Keratinocyte (primary cell): ENCODE results near the gene UGGT2. TPM values are rescaled to one million over a fixed set of nuclear protein-coding genes. Genes with fewer than 3 reads are reported as not detected.
A peak's percentile ranks its signal among the peaks of the same experiment; 100 is the strongest.

Source experiments
- DNase-seq: peaks from one replicate; pipeline ENCODE4 v3.0.0-alpha.2; 2011; ENCODE audit warnings: low read depth, missing footprints, low spot score
- FAIRE-seq: peaks from 2 replicates; lab custom pipeline; 2011; peaks lifted over from hg19 to GRCh38; lab: Jason Lieb, UNC
- H2AFZ ChIP-seq: 2 replicates; pipeline ENCODE4 v1.6.0; 2012; ENCODE audit warnings: low read length, control low read depth, inconsistent platforms; ENCODE audit not compliant: control insufficient read depth
- H3K27ac ChIP-seq: 2 replicates; pipeline ENCODE4 v1.5.1; 2011; ENCODE audit warnings: low read length; ENCODE audit not compliant: control insufficient read depth, insufficient read depth
- H3K27me3 ChIP-seq: 3 replicates; pipeline ENCODE4 v1.6.0; 2011; ENCODE audit warnings: low read length; ENCODE audit not compliant: control insufficient read depth, insufficient read depth; ENCODE audit errors: extremely low read depth
- H3K36me3 ChIP-seq, 2 experiments: 2 replicates in 1 of 2; 3 replicates in 1 of 2; pipeline ENCODE4 v1.5.1; 2011; ENCODE audit warnings: low read length in 2 of 2, mild to moderate bottlenecking in 1 of 2; ENCODE audit not compliant: control insufficient read depth in 2 of 2, insufficient read depth in 2 of 2; ENCODE audit errors: extremely low read depth in 1 of 2
- H3K4me1 ChIP-seq: 3 replicates; pipeline ENCODE4 v1.5.1; 2011; ENCODE audit warnings: low read length; ENCODE audit not compliant: control insufficient read depth, insufficient read depth; ENCODE audit errors: extremely low read depth
- H3K4me2 ChIP-seq: 3 replicates; pipeline ENCODE4 v1.6.0; 2011; ENCODE audit warnings: low read depth, low read length; ENCODE audit not compliant: control insufficient read depth, insufficient read depth; ENCODE audit errors: extremely low read depth
- H3K4me3 ChIP-seq, 3 experiments: fragments of 200-600 bp in 1 of 3; sonication (generic) in 1 of 3; 2 replicates in 2 of 3; 3 replicates in 1 of 3; pipeline ENCODE4 v1.5.1; 2011 to 2016; ENCODE audit warnings: low read length in 3 of 3, mild to moderate bottlenecking in 3 of 3, control low read depth in 2 of 3, inconsistent platforms in 1 of 3, low read depth in 1 of 3, mixed read lengths in 1 of 3, mixed run types in 1 of 3, moderate library complexity in 1 of 3; ENCODE audit not compliant: control insufficient read depth in 2 of 3, insufficient read depth in 2 of 3; ENCODE audit errors: extremely low read depth in 1 of 3
- H3K79me2 ChIP-seq: 2 replicates; pipeline ENCODE4 v1.6.0; 2012; ENCODE audit warnings: low read length; ENCODE audit not compliant: control insufficient read depth, insufficient read depth
- H3K9ac ChIP-seq: 3 replicates; pipeline ENCODE4 v1.6.0; 2011; ENCODE audit warnings: low read length; ENCODE audit not compliant: control insufficient read depth, insufficient read depth; ENCODE audit errors: extremely low read depth
- H3K9me1 ChIP-seq: 3 replicates; pipeline ENCODE4 v1.6.0; 2011; ENCODE audit warnings: low read length; ENCODE audit not compliant: control insufficient read depth, insufficient read depth; ENCODE audit errors: extremely low read depth
- H3K9me3 ChIP-seq: 2 replicates; pipeline ENCODE4 v1.5.1; 2012; ENCODE audit warnings: low read depth, low read length; ENCODE audit not compliant: control insufficient read depth
- H4K20me1 ChIP-seq: 3 replicates; pipeline ENCODE4 v1.6.0; 2011; ENCODE audit warnings: low read length; ENCODE audit not compliant: control insufficient read depth, insufficient read depth; ENCODE audit errors: extremely low read depth
- EZH2 ChIP-seq: IDR thresholded peaks from one replicate; pipeline ENCODE4 v1.6.1; 2012; ENCODE audit warnings: inconsistent platforms, mild to moderate bottlenecking, low read length, moderate library complexity
- dilution Hi-C: fragments of 300-500 bp; cut with MboI; formaldehyde crosslinking; loops from one replicate; pipeline ENCODE4 v1.7.0; 2020; ENCODE audit warnings: low sequenced_read_pairs; ENCODE audit not compliant: extremely low pct_ligation_motif_present
- polyA plus RNA-seq, 5 experiments: library from polyadenylated mRNA; depleted of rRNA in 3 of 5; stranded (reverse) in 3 of 5; stranded (forward) in 1 of 5; unstranded in 1 of 5; fragments of >200 nt; gene quantifications; 1 replicate in 1 of 5; 2 replicates in 3 of 5; 3 replicates in 1 of 5; pipeline versions ENCODE4 v1.2.1 to v1.2.3, GENCODE V29; 2011 to 2012; ENCODE audit warnings: missing spikeins in 2 of 5, low read depth in 1 of 5, low replicate concordance in 1 of 5
- TF ChIP-seq, protein P1 (sequence below), 3 experiments: IDR thresholded peaks in 1 of 3; conservative IDR thresholded peaks in 1 of 3; optimal IDR thresholded peaks in 1 of 3; 2 replicates in 2 of 3; 3 replicates in 1 of 3; pipeline versions ENCODE3 to v1.5.1; 2011; ENCODE audit warnings: low read length in 3 of 3, mild to moderate bottlenecking in 3 of 3, moderate library complexity in 2 of 3, control low read depth in 1 of 3, inconsistent platforms in 1 of 3; ENCODE audit not compliant: insufficient read depth in 2 of 3; ENCODE audit errors: extremely low read depth in 1 of 3

The UGGT2 gene
- polyA plus RNA-seq, 1 donor (not counting 4 experiments of a cell fraction or from before 2014, with no cell fraction given), result 12.5 TPM

GRCh38 chr13:96000069-96000468 is 53.1 kb downstream of the UGGT2 start:
- no peak for TF ChIP-seq EZH2
- TF ChIP-seq, protein P1, sequence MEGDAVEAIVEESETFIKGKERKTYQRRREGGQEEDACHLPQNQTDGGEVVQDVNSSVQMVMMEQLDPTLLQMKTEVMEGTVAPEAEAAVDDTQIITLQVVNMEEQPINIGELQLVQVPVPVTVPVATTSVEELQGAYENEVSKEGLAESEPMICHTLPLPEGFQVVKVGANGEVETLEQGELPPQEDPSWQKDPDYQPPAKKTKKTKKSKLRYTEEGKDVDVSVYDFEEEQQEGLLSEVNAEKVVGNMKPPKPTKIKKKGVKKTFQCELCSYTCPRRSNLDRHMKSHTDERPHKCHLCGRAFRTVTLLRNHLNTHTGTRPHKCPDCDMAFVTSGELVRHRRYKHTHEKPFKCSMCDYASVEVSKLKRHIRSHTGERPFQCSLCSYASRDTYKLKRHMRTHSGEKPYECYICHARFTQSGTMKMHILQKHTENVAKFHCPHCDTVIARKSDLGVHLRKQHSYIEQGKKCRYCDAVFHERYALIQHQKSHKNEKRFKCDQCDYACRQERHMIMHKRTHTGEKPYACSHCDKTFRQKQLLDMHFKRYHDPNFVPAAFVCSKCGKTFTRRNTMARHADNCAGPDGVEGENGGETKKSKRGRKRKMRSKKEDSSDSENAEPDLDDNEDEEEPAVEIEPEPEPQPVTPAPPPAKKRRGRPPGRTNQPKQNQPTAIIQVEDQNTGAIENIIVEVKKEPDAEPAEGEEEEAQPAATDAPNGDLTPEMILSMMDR (optimal IDR thresholded peaks at IDR 0.05 in 1 of 3, IDR thresholded peaks at IDR 0.05 in 1 of 3, conservative IDR thresholded peaks at IDR 0.05 in 1 of 3; ENCODE audit: extremely low read depth in 1 of 3, insufficient read depth in 2 of 3, low read length in 3 of 3), result no peak
- no peak overlapping the region for H3K9ac ChIP-seq
- dilution Hi-C loops, result no loop called here

GRCh38 chr13:95987841-95988240 is 65.4 kb downstream of the UGGT2 start:
- Histone ChIP-seq H4K20me1 (no peaks in the 10 kb centered on the region), H3K27me3 (no peaks in the 10 kb centered on the region), H3K4me1 (no peaks in the 10 kb centered on the region), H3K9ac (no peak overlapping the region), H2AFZ (no peak overlapping the region), H3K4me3 (no peak overlapping the region), H3K36me3 (no peaks in the 10 kb centered on the region), H3K9me1 (no peaks in the 10 kb centered on the region), H3K4me2 (no peak overlapping the region), H3K9me3 (no peaks in the 10 kb centered on the region), H3K27ac (no peak overlapping the region), H3K79me2 (no peaks in the 10 kb centered on the region)
- FAIRE-seq (peak; percentile 51), DNase-seq (no peak)
- dilution Hi-C loops, result no loop called here
- TF ChIP-seq, protein P1 (optimal IDR thresholded peaks at IDR 0.05 in 1 of 3, IDR thresholded peaks at IDR 0.05 in 1 of 3, conservative IDR thresholded peaks at IDR 0.05 in 1 of 3; ENCODE audit: extremely low read depth in 1 of 3, insufficient read depth in 2 of 3, low read length in 3 of 3), result no peak
- no peak for TF ChIP-seq EZH2

More at GRCh38 chr13:96000069-96000468, 53.1 kb downstream of the UGGT2 start:
- Histone ChIP-seq H2AFZ (no peak overlapping the region), H3K27ac (no peak overlapping the region), H3K79me2 (no peaks in the 10 kb centered on the region), H4K20me1 (no peaks in the 10 kb centered on the region), H3K4me2 (no peak overlapping the region), H3K9me1 (no peaks in the 10 kb centered on the region), H3K27me3 (no peaks in the 10 kb centered on the region), H3K4me1 (no peaks in the 10 kb centered on the region), H3K9me3 (no peaks in the 10 kb centered on the region), H3K4me3 (no peak overlapping the region), H3K36me3 (no peaks in the 10 kb centered on the region)
- DNase-seq (no peak), FAIRE-seq (no peak)
